ENCODE results near the gene ZNF408. TPM values are rescaled to one million over a fixed set of nuclear protein-coding genes. Genes with fewer than 3 reads are reported as not detected.
A peak's percentile ranks its signal among the peaks of the same experiment; 100 is the strongest.

The ZNF408 gene
- total RNA-seq, 4 donors from 2014 or later, result 5.2 to 15.1 (median 13.5) TPM

GRCh38 chr11:46677991-46678740, 22.7 kb upstream of the ZNF408 start:
- no peak for DNase-seq
- Histone ChIP-seq H3K27me3 (no peaks in the 10 kb centered on the region), H3K36me3 (peaks cover 47 to 77% (median 53%) of the 10 kb centered on the region in 3 donors), H3K27ac (peak overlapping the region in 1 of 4 donors; percentile 39), H3K4me1 (peaks cover 29 to 45% (median 34%) of the 10 kb centered on the region in 3 donors), H3K4me3 (no peak overlapping the region), H3K9me3 (no peaks in the 10 kb centered on the region)
- intact Hi-C loops (cut with DNase I), result no loop called here
- 75 to 88% methylated on average over 7 to 8 of the region's 10 CpGs for WGBS, 2 donors
- TF ChIP-seq POLR2A (IDR thresholded peaks at IDR 0.05) (no peak), CTCF (IDR thresholded peaks at IDR 0.05) (no peak)

- no peak for DNase-seq
- WGBS, 2 donors, result 40 to 85% methylated on average over 1 to 6 of the region's 9 CpGs
- intact Hi-C loops (cut with DNase I), result no loop called here
These were observed 22.1 kb upstream of the ZNF408 start for GRCh38 chr11:46678741-46679130.

GRCh38 chr11:46679241-46680163, 21.3 kb upstream of the ZNF408 start:
- WGBS, 2 donors, result 79 to 83% methylated on average over 2 to 7 of the region's 26 CpGs
- no peaks in the 10 kb centered on the region for H3K9me3 ChIP-seq
- intact Hi-C loops (cut with DNase I), result no loop called here
- H3K27me3 ChIP-seq, result no peaks in the 10 kb centered on the region
- DNase-seq, result no peak
- H3K27ac ChIP-seq, result no peak overlapping the region
- H3K4me3 ChIP-seq, result no peak overlapping the region
- H3K36me3 ChIP-seq, result peaks cover 45 to 83% (median 52%) of the 10 kb centered on the region in 3 donors
- TF ChIP-seq CTCF (IDR thresholded peaks at IDR 0.05) (no peak), POLR2A (IDR thresholded peaks at IDR 0.05) (no peak)
- H3K4me1 ChIP-seq, result peaks cover 29 to 44% (median 32%) of the 10 kb centered on the region in 3 donors

More at GRCh38 chr11:46678741-46679130, 22.1 kb upstream of the ZNF408 start:
- Histone ChIP-seq H3K4me3 (no peak overlapping the region), H3K27me3 (no peaks in the 10 kb centered on the region), H3K36me3 (peaks cover 47 to 77% (median 48%) of the 10 kb centered on the region in 3 donors), H3K27ac (no peak overlapping the region), H3K4me1 (peaks cover 31 to 45% (median 36%) of the 10 kb centered on the region in 3 donors), H3K9me3 (no peaks in the 10 kb centered on the region)
- TF ChIP-seq POLR2A (IDR thresholded peaks at IDR 0.05) (no peak), CTCF (IDR thresholded peaks at IDR 0.05) (no peak)

- H3K4me3 ChIP-seq, result no peak overlapping the region
- TF ChIP-seq CTCF (IDR thresholded peaks at IDR 0.05), result no peak
- TF ChIP-seq POLR2A (IDR thresholded peaks at IDR 0.05), result no peak
- no peaks in the 10 kb centered on the region for H3K9me3 ChIP-seq
- WGBS, 2 donors, result 85 to 91% methylated on average over 6 to 12 of the region's 21 CpGs
- DNase-seq, result no peak
- H3K27ac ChIP-seq, result no peak overlapping the region
- peaks cover 22 to 44% (median 24%) of the 10 kb centered on the region in 3 donors for H3K4me1 ChIP-seq
- peaks cover 45 to 89% (median 52%) of the 10 kb centered on the region in 3 donors for H3K36me3 ChIP-seq
- intact Hi-C loops (cut with DNase I), result no loop called here
- H3K27me3 ChIP-seq, result no peaks in the 10 kb centered on the region
These were observed 20.6 kb upstream of the ZNF408 start for GRCh38 chr11:46680164-46680760.

Data from esophagus squamous epithelium (tissue), 5 donors.